SW 1271 (cell line): ENCODE results near the gene SLC38A10.

ENCODE experiments used
- DNase-seq, 2 experiments: peaks; one replicate each; lab custom pipeline; 2025; lab: John Stamatoyannopoulos, UW

The SLC38A10 gene

GRCh38 chr17:81277946-81278693 is 17.0 kb downstream of the SLC38A10 start:
- no peak for DNase-seq

DNA sequence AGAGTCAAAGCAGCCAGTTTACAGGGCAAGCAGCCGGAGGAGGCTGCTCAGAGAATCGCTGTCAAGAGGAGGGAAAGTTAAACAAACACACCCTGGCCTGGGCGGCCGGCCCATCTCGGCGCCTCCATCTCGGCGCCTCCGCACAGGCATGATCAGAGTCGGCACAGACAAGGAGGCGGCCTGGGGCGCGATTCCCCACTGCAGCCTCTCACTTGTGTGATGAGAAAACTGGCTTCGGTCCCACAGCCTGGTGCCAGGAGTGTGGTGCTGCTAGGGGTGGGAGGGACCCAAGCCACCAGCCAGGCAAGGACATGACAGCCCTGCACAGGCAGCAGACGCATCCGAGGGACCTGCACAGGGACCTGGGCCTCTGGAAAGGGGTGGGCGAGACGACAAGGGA is 17.7 kb downstream of the SLC38A10 start:
- no peak for DNase-seq

- DNase-seq: no peak
These were observed 18.3 kb downstream of the SLC38A10 start for GRCh38 chr17:81276781-81277180.

- no peak for DNase-seq
These were observed 20.6 kb downstream of the SLC38A10 start for GRCh38 chr17:81274471-81274855.

GRCh38 chr17:81273698-81274470 is 21.2 kb downstream of the SLC38A10 start:
- DNase-seq: no peak

DNA sequence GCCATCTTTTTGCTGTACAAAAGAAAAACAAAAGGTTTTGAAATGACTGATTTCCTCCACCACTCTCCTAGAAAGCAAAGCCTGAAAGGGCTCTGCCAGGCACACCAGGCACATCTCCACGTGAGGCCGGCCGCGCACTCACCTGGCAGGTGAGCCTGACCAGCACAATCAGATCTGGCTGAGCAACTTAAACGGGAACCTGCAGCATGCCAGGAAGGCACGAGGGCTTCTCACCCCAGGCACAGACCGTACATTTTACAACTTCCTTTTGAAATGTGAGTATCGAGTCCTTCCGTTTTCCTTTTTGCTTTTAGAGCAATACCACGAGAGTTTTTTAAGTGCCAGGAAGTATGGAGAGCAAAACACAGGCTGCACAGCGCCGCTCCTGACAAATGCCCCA is 22.5 kb downstream of the SLC38A10 start:
- DNase-seq: no peak

- DNase-seq: no peak
These were observed 23.9 kb downstream of the SLC38A10 start for GRCh38 chr17:81271226-81271625.

DNA sequence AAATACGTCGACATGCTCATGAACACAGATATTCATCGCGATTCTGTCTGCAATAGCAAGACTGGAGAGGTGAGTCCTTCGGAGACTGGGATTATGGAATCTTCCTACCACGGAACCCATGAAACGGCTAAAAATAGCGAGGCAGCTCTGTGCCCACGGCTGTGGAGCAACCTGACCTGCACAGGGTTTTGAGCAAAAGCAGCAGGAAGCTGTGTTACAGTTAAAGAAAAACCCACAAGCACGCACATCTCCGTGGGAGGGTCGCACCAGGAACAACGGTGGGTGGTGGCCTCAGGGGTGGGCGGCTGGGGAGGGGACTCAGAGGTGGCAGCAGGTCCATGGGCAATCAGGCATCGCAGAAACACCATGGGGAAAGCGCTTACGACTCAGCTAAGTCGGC is 24.8 kb downstream of the SLC38A10 start:
- DNase-seq: no peak

- DNase-seq: no peak
These were observed 27.6 kb downstream of the SLC38A10 start for GRCh38 chr17:81267390-81268067.

GRCh38 chr17:81265576-81265975 is 29.5 kb downstream of the SLC38A10 start:
- no peak for DNase-seq

DNA sequence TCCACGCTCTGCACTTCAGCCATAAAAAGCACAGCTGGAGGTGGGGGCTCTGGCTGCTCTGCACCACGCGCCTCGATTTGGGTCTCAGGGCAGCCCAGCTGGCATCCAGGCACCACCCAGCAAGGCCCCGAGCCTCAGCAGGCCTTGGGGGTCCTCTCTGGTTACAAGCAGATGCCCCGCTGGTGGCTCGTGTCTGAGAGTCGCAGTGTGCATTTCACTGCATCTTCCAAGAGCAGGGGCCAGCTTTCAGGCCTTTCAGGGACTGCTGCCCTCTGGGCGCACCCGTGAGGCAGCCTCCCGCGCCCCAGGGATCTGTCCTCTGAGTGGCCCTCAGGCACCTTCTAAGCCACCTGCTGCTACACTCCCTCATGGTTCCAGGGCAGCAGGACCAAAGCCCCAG is 30.5 kb downstream of the SLC38A10 start:
- DNase-seq: no peak

DNA sequence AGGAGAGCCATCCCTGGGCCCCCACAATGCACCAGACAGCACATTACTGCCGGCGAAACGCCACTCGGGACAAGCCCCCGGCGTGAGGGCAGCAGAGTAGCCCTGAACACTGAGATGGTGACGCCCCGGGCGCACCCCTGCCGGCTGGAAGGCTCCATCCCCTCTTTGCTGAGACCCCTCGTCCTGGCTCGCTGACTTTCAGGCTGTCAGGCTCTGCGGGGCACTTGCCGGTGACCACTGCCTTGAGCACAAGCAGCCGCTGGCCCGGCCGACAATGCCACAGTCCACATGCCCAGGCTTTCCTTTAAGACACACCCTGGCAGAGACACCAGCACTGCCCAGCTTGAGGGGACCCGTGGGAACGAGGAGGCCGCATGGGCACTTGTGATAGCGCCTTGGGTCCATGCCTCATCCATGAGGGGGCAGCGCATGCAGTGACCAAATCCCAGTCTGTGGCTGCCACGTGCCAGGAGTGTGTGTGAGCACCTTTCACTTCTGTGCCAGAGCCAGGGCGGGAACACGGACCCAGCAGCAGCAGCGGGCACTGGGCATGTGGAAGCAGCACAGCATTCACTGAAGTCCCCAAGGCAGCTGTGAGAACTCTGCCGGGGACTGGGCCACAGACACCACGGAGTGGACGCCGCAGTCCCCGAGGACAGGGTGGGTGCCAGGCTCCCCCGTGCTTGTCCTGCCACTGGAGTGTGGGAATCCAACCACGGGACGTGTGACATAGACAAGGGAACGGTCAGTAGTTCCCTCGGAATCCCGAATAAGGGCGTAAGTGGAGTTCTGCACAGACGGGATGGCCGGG is 31.5 kb downstream of the SLC38A10 start:
- no peak for DNase-seq

GRCh38 chr17:81261582-81262336 is 33.3 kb downstream of the SLC38A10 start:
- no peak for DNase-seq

DNA sequence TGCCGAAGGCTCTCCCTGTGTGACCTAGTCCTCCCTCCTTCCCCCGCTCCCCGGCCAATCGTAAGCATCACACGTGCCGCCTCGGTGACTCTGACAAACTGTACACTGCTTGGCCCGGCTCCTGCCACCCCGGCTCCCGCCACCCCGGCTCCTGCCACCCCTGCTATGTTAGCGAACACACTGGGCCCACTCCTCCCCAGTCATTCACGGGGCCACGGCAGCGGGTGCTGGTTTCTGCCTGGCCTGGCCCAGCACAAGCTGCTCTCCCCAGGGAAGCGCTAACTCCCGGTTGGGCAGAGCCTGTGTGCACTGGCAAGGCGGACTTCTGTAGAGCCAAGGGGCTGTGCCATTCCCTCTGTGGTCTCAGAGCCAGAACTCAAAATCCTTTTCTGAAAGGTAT is 34.0 kb downstream of the SLC38A10 start:
- DNase-seq: no peak

DNA sequence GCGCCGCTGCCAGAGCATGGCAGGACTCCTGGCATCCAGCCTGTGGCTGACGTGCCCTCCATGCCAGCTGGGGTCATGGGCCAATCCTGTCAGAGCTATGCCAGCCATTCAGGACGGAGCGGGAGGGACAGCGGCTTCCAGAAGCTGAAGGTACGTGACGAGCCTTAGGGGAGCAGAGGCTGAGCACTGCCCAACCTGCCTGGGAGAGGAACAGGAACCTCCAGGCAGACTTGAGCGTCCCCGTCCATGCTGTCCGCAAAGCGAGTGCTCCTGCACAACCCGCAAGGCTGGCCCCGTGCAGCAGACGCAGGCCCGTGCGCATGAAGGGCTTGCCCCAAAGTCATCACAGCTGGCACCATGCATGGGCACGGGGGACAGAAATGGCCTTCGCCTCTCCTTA is 34.5 kb downstream of the SLC38A10 start:
- DNase-seq: no peak

DNA sequence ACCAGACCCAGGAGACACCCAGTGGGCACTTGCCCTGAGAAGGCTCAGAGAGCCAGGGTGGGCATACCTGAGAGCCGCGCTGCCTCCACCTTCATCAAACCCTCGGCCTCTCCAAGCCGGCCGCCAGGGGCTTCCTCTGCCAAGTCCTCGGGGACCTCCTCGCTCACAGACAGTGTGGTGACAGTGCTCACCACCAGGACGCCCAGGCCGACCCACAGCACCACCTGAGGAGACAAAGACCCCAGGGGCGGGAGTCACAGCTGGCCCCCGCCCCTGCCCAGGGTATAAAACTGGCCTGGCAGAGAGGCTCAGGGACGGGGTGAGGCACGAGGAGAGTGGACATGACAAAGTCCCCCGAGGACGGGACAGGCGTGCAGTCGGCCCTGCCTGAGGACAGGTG is 34.9 kb downstream of the SLC38A10 start:
- DNase-seq: no peak

DNA sequence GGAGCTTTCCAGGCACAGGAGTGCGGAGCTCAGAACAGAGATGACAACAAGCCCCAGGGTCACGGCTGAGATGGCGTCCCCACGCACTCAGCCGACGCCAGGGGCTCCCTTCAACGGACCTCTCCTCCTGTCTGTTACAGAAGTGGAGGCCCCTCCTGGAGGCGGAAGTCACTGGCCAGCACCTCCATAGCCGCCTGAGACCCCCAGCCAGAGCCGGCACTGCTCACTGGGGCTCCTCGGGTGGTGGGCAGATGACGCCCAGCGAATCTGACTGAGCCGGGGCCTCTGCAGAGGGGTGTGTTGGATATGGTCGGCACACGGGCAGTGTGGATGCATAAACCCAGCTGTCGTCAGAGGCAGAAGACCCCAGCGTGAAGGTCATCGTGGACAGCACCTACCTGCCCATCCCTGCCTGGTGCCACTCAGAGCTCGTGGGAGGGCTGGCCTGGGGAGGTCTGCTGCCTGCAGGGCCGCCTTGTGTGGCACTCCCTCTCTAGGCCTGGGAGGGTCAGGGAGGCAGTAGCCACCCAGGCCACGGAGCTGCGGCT is 36.0 kb downstream of the SLC38A10 start:
- DNase-seq: no peak

- DNase-seq: no peak
These were observed 36.8 kb downstream of the SLC38A10 start for GRCh38 chr17:81258292-81258691.

DNA sequence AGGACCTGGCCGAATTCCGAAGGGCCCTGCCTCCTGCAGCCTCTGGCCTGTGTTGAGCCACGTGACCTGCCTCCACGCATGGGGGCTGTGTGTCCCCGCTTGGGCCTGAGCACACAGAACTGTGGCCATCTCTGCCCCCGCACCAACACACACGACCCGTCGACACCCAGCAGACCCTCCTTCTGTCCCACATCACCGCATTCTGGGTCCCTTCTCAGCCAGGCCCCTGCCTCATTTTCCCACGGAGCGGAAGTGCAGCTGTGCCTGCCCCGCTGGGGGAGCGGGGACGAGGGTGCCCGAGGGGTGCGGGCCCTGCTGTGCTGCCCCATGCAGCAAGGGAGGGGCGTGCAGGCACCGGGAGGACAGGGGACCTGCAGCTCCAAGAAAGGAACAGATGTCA is 37.6 kb downstream of the SLC38A10 start:
- no peak for DNase-seq

- no peak for DNase-seq
These were observed 38.5 kb downstream of the SLC38A10 start for GRCh38 chr17:81256616-81257015.
